ENCODE data around the gene RALGAPA2.

- TF ChIP-seq CTCF (IDR thresholded peaks at IDR 0.05): no peak
- no peak for TF ChIP-seq POLR2A (IDR thresholded peaks at IDR 0.05)
These were observed 208.5 kb downstream of the RALGAPA2 start for GRCh38 chr20:20503777-20504530.

Data from breast epithelium (tissue), 3 donors.